ENCODE data around the gene VASH2.
"Not testable (repeated sequence)": the region's sequence is repeated elsewhere in the genome, so short reads cannot be mapped to it uniquely, and the experiment has no call there.

The VASH2 gene

DNA sequence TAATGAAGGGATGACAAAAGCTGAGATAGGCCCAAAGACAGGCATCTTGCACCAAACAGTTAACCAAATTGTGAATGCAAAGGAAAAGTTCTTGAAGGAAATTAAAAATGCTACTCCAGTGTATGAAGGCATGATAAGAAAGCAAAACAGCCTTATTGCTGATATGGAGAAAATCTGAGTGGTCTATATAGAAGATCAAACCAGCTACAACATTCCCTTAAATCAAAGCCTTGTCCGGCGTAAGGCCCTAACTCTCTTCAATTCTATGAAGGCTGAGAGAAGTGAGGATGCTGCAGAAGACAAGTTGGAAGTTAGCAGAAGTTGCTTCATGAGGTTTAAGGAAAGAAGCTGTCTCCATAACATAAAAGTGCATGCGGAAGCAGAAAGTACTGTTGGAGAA is 69.7 kb downstream of the VASH2 start:
- DNase-seq (ENCODE audit: low spot score), result no peak

DNA sequence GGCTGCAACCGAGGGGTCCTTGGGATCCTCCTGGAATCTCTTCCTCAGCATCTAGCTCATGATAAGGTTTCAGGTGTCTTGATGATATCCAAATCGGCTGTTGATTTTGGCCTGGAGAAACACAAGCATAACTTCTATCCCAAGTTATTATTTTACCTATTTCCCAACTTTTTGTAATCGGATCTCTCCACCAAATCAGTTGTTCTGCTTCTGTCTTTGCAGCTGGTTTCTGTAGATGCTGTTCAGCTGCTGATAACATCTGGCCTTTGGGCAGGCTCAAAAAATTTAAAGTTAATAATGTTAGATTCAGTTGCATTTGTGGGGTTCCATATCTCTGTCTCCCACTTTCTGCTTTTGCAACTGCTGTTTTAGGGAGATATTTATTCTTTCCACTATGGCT is 76.7 kb downstream of the VASH2 start:
- DNase-seq (ENCODE audit: low spot score), result not testable (repeated sequence)

DNA sequence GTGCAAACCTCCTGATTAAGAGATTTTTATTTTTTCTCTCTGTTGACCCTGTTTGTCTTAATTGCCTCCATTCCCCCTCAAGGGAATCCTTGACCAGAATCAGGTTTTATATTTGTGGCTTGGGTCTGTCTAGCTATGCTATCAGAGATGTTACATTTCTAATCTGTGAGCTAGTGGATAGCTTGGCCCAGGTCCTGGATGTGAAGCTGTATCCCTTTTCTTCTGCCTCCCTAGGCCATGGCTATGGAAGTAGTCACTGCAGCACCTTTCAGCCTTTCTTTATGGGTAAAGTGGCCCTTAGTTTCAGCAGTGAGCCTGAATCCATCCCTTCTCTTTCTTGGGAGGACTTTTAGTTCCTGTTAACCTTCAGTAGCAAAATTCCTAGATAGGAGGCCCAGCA is 82.3 kb downstream of the VASH2 start:
- DNase-seq (ENCODE audit: low spot score), result no peak

DNA sequence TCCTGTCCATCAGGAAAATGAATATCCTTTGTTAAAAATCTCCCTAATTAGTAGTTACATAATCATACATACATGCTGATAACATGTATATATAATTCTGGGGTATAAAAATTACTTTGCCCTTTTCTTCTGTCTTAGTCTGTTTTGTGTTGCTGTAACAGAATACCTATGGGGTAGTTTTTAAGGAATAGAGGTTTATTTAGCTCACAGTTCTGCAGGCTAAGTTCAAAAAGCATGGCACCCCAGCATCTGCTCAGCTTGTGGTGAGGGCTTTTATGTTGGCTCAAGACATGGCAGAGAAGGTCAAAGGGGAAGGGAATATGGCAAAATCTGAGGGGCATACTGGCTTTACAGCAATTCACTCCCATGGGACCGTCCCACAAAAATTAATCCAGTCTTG is 84.4 kb downstream of the VASH2 start:
- DNase-seq (ENCODE audit: low spot score), result no peak

DNA sequence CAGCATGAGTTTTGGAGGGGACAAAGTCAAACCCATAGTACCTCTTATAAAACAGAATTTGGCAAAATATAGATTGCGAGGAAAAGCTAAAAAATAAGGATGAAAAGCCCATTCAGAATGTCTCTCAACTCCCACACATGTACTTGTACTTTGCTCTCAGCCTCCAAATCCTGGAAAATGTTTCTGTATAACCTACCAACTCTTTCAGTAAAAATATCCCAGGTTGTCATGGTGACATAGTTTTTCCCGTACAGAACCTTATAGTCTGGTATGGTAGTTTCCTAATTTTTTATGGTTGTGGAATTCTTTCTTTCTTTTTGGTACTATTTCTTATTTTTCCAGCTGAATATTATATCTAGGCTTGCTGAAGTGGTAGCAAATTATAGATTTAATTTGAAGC is 85.2 kb downstream of the VASH2 start:
- no peak for DNase-seq (ENCODE audit: low spot score)
